Measurements from ENCODE around the gene PAX3. TPM values are rescaled to one million over a fixed set of nuclear protein-coding genes. Genes with fewer than 3 reads are reported as not detected.
"Not testable (repeated sequence)": the region's sequence is repeated elsewhere in the genome, so short reads cannot be mapped to it uniquely, and the experiment has no call there.

PAX3 gene
- total RNA-seq, 1 donor from 2014 or later, result not detected

DNA sequence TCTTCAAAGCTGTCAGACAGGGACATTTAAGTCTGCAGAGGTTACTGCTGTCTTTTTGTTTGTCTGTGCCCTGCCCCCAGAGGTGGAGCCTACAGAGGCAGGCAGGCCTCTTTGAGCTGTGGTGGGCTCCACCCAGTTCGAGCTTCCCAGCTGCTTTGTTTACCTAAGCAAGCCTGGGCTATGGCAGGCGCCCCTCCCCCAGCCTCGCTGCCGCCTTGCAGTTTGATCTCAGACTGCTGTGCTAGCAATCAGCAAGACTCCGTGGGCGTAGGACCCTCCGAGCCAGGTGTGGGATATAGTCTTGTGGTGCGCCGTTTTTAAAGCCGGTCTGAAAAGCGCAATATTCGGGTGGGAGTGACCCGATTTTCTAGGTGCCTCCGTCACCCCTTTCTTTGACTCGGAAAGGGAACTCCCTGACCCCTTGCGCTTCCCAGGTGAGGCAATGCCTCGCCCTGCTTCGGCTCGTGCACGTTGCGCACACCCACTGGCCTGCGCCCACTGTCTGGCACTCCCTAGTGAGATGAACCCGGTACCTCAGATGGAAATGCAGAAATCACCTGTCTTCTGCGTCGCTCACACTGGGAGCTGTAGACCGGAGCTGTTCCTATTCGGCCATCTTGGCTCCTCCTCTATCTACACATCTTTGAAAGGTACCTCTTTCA lies 143.7 kb downstream of the PAX3 start:
- intact Hi-C loops (cut with micrococcal nuclease), result not testable (repeated sequence)

Other genes starting within 250 kb of the PAX3 start
- gene SGPP2, start 125.5 kb upstream of the PAX3 start, total RNA-seq, result 0.57 and 0.70 TPM in 2 replicates

All from T-helper 2 cell treated with Interferon-gamma antibody and Interleukin-4, amounts not matched to agents 100 ng/mL and 5 ng/mL, for 36 hours (primary cell).